Smooth muscle cell (in vitro differentiated cells): ENCODE data around the gene SPP1. TPM values are rescaled to one million over a fixed set of nuclear protein-coding genes. Genes with fewer than 3 reads are reported as not detected.

Experiments
- DNase-seq: peaks from one replicate; lab custom pipeline; 2025; ENCODE audit not compliant: unreplicated experiment; lab: John Stamatoyannopoulos, UW
- H2AFZ ChIP-seq: fragments of 200-600 bp; sonication (generic); 2 replicates; pipeline ENCODE4 v1.6.0; 2016; ENCODE audit warnings: antibody characterized with exemption, low read depth, mild to moderate bottlenecking
- H3F3A ChIP-seq: fragments of 200-600 bp; sonication (generic); 2 replicates; pipeline ENCODE4 v1.6.0; 2017; ENCODE audit warnings: antibody characterized with exemption, low read depth
- H3K27ac ChIP-seq: fragments of 200-600 bp; sonication (generic); 2 replicates; pipeline ENCODE4 v1.5.1; 2016; ENCODE audit warnings: low read depth, mild to moderate bottlenecking
- H3K27me3 ChIP-seq: fragments of 200-600 bp; sonication (generic); 2 replicates; pipeline ENCODE4 v1.6.1; 2016; ENCODE audit warnings: low read depth, mild to moderate bottlenecking
- H3K36me3 ChIP-seq: fragments of 200-600 bp; sonication (generic); 2 replicates; pipeline ENCODE4 v1.5.1; 2016; ENCODE audit warnings: low read depth
- H3K4me1 ChIP-seq: fragments of 200-600 bp; sonication (generic); 2 replicates; pipeline ENCODE4 v1.5.1; 2016; ENCODE audit warnings: low read depth
- H3K4me2 ChIP-seq: fragments of 200-600 bp; sonication (generic); 2 replicates; pipeline ENCODE4 v1.6.0; 2016; ENCODE audit warnings: mild to moderate bottlenecking
- H3K4me3 ChIP-seq: fragments of 200-600 bp; sonication (generic); 2 replicates; pipeline ENCODE4 v1.5.1; 2016; ENCODE audit warnings: mild to moderate bottlenecking
- H3K79me2 ChIP-seq: fragments of 200-600 bp; sonication (generic); 2 replicates; pipeline ENCODE4 v1.6.0; 2016; ENCODE audit warnings: low read depth, mild to moderate bottlenecking
- H3K9ac ChIP-seq: fragments of 200-600 bp; sonication (generic); 2 replicates; pipeline ENCODE4 v1.6.0; 2016; ENCODE audit warnings: low read depth
- H3K9me3 ChIP-seq: fragments of 200-600 bp; sonication (generic); replicated peaks from 2 replicates; pipeline ENCODE4 v1.5.1; 2016; ENCODE audit warnings: low read depth
- H4K20me1 ChIP-seq: fragments of 200-600 bp; sonication (generic); 2 replicates; pipeline ENCODE4 v1.6.0; 2016; ENCODE audit warnings: low read depth
- CTCF ChIP-seq: fragments of 200-600 bp; sonication (generic); IDR thresholded peaks from 2 replicates; pipeline ENCODE4 v1.5.1; 2017; ENCODE audit warnings: borderline replicate concordance, mild to moderate bottlenecking, antibody characterized with exemption; ENCODE audit not compliant: insufficient read depth, poor library complexity, severe bottlenecking
- WGBS: methylation state at CpG from one replicate; pipeline ENCODE4 v1.1.7; 2016; ENCODE audit warnings: low lambda C conversion rate; 5-methylcytosine and 5-hydroxymethylcytosine counted together
- polyA plus RNA-seq: library from polyadenylated mRNA; unstranded; fragments of >200 nt; fragmentation: Nextera tagmentation; extraction: Ambion mirVana; gene quantifications from 2 replicates; pipeline ENCODE4 v1.2.1, GENCODE V29; 2016
- total RNA-seq: library from RNA; depleted of rRNA; stranded (reverse); fragments of >200 nt; gene quantifications from 2 replicates; pipeline ENCODE4 v1.2.3, GENCODE V29; 2014

Gene SPP1
- total and polyA plus RNA-seq, 2 experiments from 2014 or later: 16.2 to 37.3 TPM

- Histone ChIP-seq H3K4me2 (no peak overlapping the region), H4K20me1 (no peaks in the 10 kb centered on the region), H2AFZ (no peak overlapping the region), H3K27ac (no peak overlapping the region), H3K9ac (no peak overlapping the region), H3K4me3 (no peak overlapping the region), H3K36me3 (no peaks in the 10 kb centered on the region), H3K27me3 (no peaks in the 10 kb centered on the region), H3K9me3 (no peaks in the 10 kb centered on the region), H3F3A (no peaks in the 10 kb centered on the region), H3K79me2 (no peaks in the 10 kb centered on the region), H3K4me1 (no peaks in the 10 kb centered on the region)
- no peak for DNase-seq
- TF ChIP-seq CTCF: no peak
- 92% methylated on average over 3 of the region's 3 CpGs for WGBS
Measured at GRCh38 chr4:87946766-87947165, 28.7 kb upstream of the SPP1 start.

GRCh38 chr4:87947381-87948160 lies 27.9 kb upstream of the SPP1 start:
- Histone ChIP-seq H3K36me3 (no peaks in the 10 kb centered on the region), H2AFZ (no peak overlapping the region)
- 78% methylated on average over 6 of the region's 6 CpGs for WGBS

GRCh38 chr4:87949961-87950360 lies 25.6 kb upstream of the SPP1 start:
- TF ChIP-seq CTCF: no peak
- DNase-seq: no peak
- no peaks in the 10 kb centered on the region for H3K36me3 ChIP-seq
- no peak overlapping the region for H3K9ac ChIP-seq
- no peaks in the 10 kb centered on the region for H3F3A ChIP-seq
- H3K4me3 ChIP-seq: no peak overlapping the region
- H3K9me3 ChIP-seq: no peaks in the 10 kb centered on the region
- no peaks in the 10 kb centered on the region for H3K79me2 ChIP-seq
- no peak overlapping the region for H3K4me2 ChIP-seq
- no peaks in the 10 kb centered on the region for H3K27me3 ChIP-seq
- no peaks in the 10 kb centered on the region for H3K4me1 ChIP-seq
- no peak overlapping the region for H3K27ac ChIP-seq
- no peaks in the 10 kb centered on the region for H4K20me1 ChIP-seq
- no peak overlapping the region for H2AFZ ChIP-seq
- 93% methylated on average over 1 of the region's 1 CpG for WGBS

More at GRCh38 chr4:87947381-87948160, 27.9 kb upstream of the SPP1 start:
- no peak for DNase-seq
- Histone ChIP-seq H3F3A (no peaks in the 10 kb centered on the region), H3K9ac (no peak overlapping the region), H3K27ac (no peak overlapping the region), H3K79me2 (no peaks in the 10 kb centered on the region), H3K27me3 (no peaks in the 10 kb centered on the region), H3K4me1 (no peaks in the 10 kb centered on the region), H4K20me1 (no peaks in the 10 kb centered on the region), H3K9me3 (no peaks in the 10 kb centered on the region), H3K4me2 (no peak overlapping the region), H3K4me3 (no peak overlapping the region)
- TF ChIP-seq CTCF: no peak

GRCh38 chr4:87950493-87950892 lies 25.0 kb upstream of the SPP1 start:
- TF ChIP-seq CTCF: no peak
- Histone ChIP-seq H4K20me1 (no peaks in the 10 kb centered on the region), H3K27ac (no peak overlapping the region)

More at GRCh38 chr4:87950493-87950892, 25.0 kb upstream of the SPP1 start:
- no peak overlapping the region for H3K9ac ChIP-seq
- no peaks in the 10 kb centered on the region for H3K27me3 ChIP-seq
- H3K9me3 ChIP-seq: no peaks in the 10 kb centered on the region
- H3K4me3 ChIP-seq: no peak overlapping the region
- H3K4me2 ChIP-seq: no peak overlapping the region
- no peaks in the 10 kb centered on the region for H3K79me2 ChIP-seq
- DNase-seq: no peak
- H3K4me1 ChIP-seq: no peaks in the 10 kb centered on the region
- no peaks in the 10 kb centered on the region for H3F3A ChIP-seq
- H2AFZ ChIP-seq: no peak overlapping the region
- H3K36me3 ChIP-seq: no peaks in the 10 kb centered on the region
